Neural crest cell (in vitro differentiated cells): ENCODE data around the gene ASNS. TPM values are rescaled to one million over a fixed set of nuclear protein-coding genes. Genes with fewer than 3 reads are reported as not detected.
"Not testable (repeated sequence)": the region's sequence is repeated elsewhere in the genome, so short reads cannot be mapped to it uniquely, and the experiment has no call there.

Source experiments
- DNase-seq: peaks from one replicate; pipeline ENCODE4 v3.0.0; 2021; ENCODE audit warnings: low read depth, mixed read lengths, low spot score
- H3K27ac Mint-ChIP-seq: one replicate; pipeline ENCODE4 v1.8.0; 2021; ENCODE audit warnings: mild to moderate bottlenecking, mixed read lengths; ENCODE audit not compliant: unreplicated experiment
- H3K27me3 Mint-ChIP-seq: 2 replicates; pipeline ENCODE4 v1.8.0; 2021; ENCODE audit warnings: low read depth, mild to moderate bottlenecking, mixed read lengths
- H3K36me3 Mint-ChIP-seq: 2 replicates; pipeline ENCODE4 v1.8.0; 2021; ENCODE audit warnings: low read depth, mild to moderate bottlenecking, mixed read lengths
- H3K4me1 Mint-ChIP-seq: 2 replicates; pipeline ENCODE4 v1.8.0; 2021; ENCODE audit warnings: mixed read lengths
- H3K4me3 Mint-ChIP-seq: one replicate; pipeline ENCODE4 v1.8.0; 2021; ENCODE audit warnings: mild to moderate bottlenecking, mixed read lengths
- H3K9me3 Mint-ChIP-seq: 2 replicates; pipeline ENCODE4 v1.8.0; 2021; ENCODE audit warnings: mixed read lengths
- CTCF ChIP-seq: fragments of 200-600 bp; sonication (generic); conservative IDR thresholded peaks from 2 replicates; pipeline ENCODE4 v1.5.0; 2021; ENCODE audit warnings: antibody characterized with exemption, mild to moderate bottlenecking
- total RNA-seq: library from RNA; stranded (reverse); gene quantifications from 2 replicates; pipeline ENCODE4 v1.2.1, GENCODE V29; 2021

Gene ASNS
- total RNA-seq, 1 donor from 2014 or later: 63.0 TPM

- no peaks in the 10 kb centered on the region for H3K27me3 Mint-ChIP-seq
- no peaks in the 10 kb centered on the region for H3K4me1 Mint-ChIP-seq
- peaks cover 13% of the 10 kb centered on the region for H3K36me3 Mint-ChIP-seq
- no peak for TF ChIP-seq CTCF
- H3K9me3 Mint-ChIP-seq: no peaks in the 10 kb centered on the region
- no peak overlapping the region for H3K27ac Mint-ChIP-seq
- DNase-seq: no peak
- H3K4me3 Mint-ChIP-seq: no peak overlapping the region
Observed at GRCh38 chr7:97858221-97858620, 14.0 kb downstream of the ASNS start.

- no peaks in the 10 kb centered on the region for H3K9me3 Mint-ChIP-seq
- H3K36me3 Mint-ChIP-seq: peaks cover 15% of the 10 kb centered on the region
- H3K4me1 Mint-ChIP-seq: no peaks in the 10 kb centered on the region
- TF ChIP-seq CTCF: no peak
- no peaks in the 10 kb centered on the region for H3K27me3 Mint-ChIP-seq
- no peak for DNase-seq
- H3K27ac Mint-ChIP-seq: no peak overlapping the region
- H3K4me3 Mint-ChIP-seq: no peak overlapping the region
Observed at GRCh38 chr7:97857544-97857943, 14.7 kb downstream of the ASNS start.

GRCh38 chr7:97851683-97852082, 20.5 kb downstream of the ASNS start:
- Mint-ChIP-seq H3K36me3 (peaks cover 21% of the 10 kb centered on the region), H3K27me3 (no peaks in the 10 kb centered on the region), H3K4me1 (no peaks in the 10 kb centered on the region), H3K4me3 (no peak overlapping the region), H3K9me3 (no peaks in the 10 kb centered on the region), H3K27ac (no peak overlapping the region)
- no peak for DNase-seq
- TF ChIP-seq CTCF: no peak

GRCh38 chr7:97850262-97851031, 21.8 kb downstream of the ASNS start:
- not testable (repeated sequence) for DNase-seq, H3K27me3 Mint-ChIP-seq, H3K27ac Mint-ChIP-seq, H3K4me3 Mint-ChIP-seq, H3K4me1 Mint-ChIP-seq, H3K9me3 Mint-ChIP-seq
- H3K36me3 Mint-ChIP-seq: peaks cover 17% of the 10 kb centered on the region

- Mint-ChIP-seq H3K27me3 (no peaks in the 10 kb centered on the region), H3K27ac (no peak overlapping the region), H3K9me3 (no peaks in the 10 kb centered on the region), H3K4me1 (no peaks in the 10 kb centered on the region), H3K36me3 (peaks cover 14% of the 10 kb centered on the region), H3K4me3 (no peak overlapping the region)
- no peak for DNase-seq
- TF ChIP-seq CTCF: no peak
Observed at GRCh38 chr7:97847791-97848190, 24.4 kb downstream of the ASNS start.

GRCh38 chr7:97846945-97847344, 25.3 kb downstream of the ASNS start:
- peaks cover 9% of the 10 kb centered on the region for H3K36me3 Mint-ChIP-seq
- no peaks in the 10 kb centered on the region for H3K4me1 Mint-ChIP-seq
- no peaks in the 10 kb centered on the region for H3K9me3 Mint-ChIP-seq
- no peak overlapping the region for H3K4me3 Mint-ChIP-seq
- no peak for DNase-seq
- H3K27ac Mint-ChIP-seq: no peak overlapping the region
- TF ChIP-seq CTCF: no peak
- H3K27me3 Mint-ChIP-seq: no peaks in the 10 kb centered on the region
